Thoracic aorta (tissue), 2 donors: ENCODE data around the gene CACNA2D1. TPM values are rescaled to one million over a fixed set of nuclear protein-coding genes. Genes with fewer than 3 reads are reported as not detected.

Experiments used
- ATAC-seq: fragments of 150-250 bp; one replicate; pipeline ENCODE4 v1.8.0; 2017; ENCODE audit warnings: low read depth; ENCODE audit not compliant: insufficient number of reproducible peaks, low FRiP score
- DNase-seq: peaks from one replicate; pipeline ENCODE4 v3.0.0-alpha.2; 2020; ENCODE audit warnings: low spot score
- H3K27ac ChIP-seq, 2 donors: fragments of 200-600 bp; sonication (generic); 1 replicate in 1 of 2; 2 replicates in 1 of 2; pipeline ENCODE4 v1.5.1; 2016; ENCODE audit warnings: mild to moderate bottlenecking in 2 of 2, moderate library complexity in 2 of 2
- H3K27me3 ChIP-seq: fragments of 200-600 bp; sonication (generic); replicated peaks from 2 replicates; pipeline ENCODE4 v1.6.0; 2016; ENCODE audit warnings: mild to moderate bottlenecking; ENCODE audit not compliant: insufficient read depth
- H3K36me3 ChIP-seq: fragments of 200-600 bp; sonication (generic); one replicate; pipeline ENCODE4 v1.5.1; 2016
- H3K4me1 ChIP-seq, 2 donors: fragments of 200-600 bp; sonication (generic); 1 replicate in 1 of 2; 2 replicates in 1 of 2; pipeline versions ENCODE4 v1.5.1 to v1.6.0; 2016; ENCODE audit warnings: low read depth in 2 of 2, mild to moderate bottlenecking in 1 of 2; ENCODE audit not compliant: control insufficient read depth in 1 of 2
- H3K4me3 ChIP-seq: fragments of 200-600 bp; sonication (generic); 2 replicates; pipeline ENCODE4 v1.5.1; 2016; ENCODE audit warnings: mild to moderate bottlenecking
- H3K9me3 ChIP-seq: fragments of 200-600 bp; sonication (generic); 2 replicates; pipeline ENCODE4 v1.5.1; 2016
- total RNA-seq, 2 donors: library from RNA; depleted of rRNA; stranded (reverse); fragments of >200 nt; gene quantifications; one replicate each; pipeline versions ENCODE4 v1.1.0 to v1.2.3, GENCODE V29; 2016
- TF ChIP-seq, protein P1 (sequence below): fragments of 200-600 bp; sonication (generic); IDR thresholded peaks from one replicate; pipeline ENCODE4 v1.5.1; 2019; ENCODE audit warnings: antibody characterized with exemption

Gene CACNA2D1
- total RNA-seq, 2 donors from 2014 or later = 44.4 to 44.7 TPM

DNA sequence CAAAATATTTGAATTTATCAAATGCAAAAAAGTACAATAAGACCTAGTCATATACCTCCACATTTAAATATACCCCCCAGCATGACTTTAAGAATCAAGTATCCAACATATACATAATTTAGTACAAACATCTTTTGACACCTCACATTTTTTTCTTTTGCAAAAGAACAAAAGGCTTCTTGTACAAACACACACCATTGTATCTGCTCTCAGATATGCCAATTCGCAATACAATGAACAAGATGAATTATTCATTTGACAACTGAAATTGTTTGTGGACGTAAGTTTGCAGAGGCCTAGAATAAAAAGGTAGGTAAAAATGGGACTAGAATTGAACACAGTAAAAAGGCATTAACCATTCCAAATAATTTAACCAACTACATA is 154.4 kb downstream of the CACNA2D1 start:
- ATAC-seq (no peak), DNase-seq (no peak)
- Histone ChIP-seq H3K9me3 (no peaks in the 10 kb centered on the region), H3K4me1 (peaks cover 0 to 10% of the 10 kb centered on the region in 2 donors), H3K27ac (no peak overlapping the region), H3K4me3 (no peak overlapping the region), H3K36me3 (no peaks in the 10 kb centered on the region), H3K27me3 (no peaks in the 10 kb centered on the region)
- TF ChIP-seq, protein P1, sequence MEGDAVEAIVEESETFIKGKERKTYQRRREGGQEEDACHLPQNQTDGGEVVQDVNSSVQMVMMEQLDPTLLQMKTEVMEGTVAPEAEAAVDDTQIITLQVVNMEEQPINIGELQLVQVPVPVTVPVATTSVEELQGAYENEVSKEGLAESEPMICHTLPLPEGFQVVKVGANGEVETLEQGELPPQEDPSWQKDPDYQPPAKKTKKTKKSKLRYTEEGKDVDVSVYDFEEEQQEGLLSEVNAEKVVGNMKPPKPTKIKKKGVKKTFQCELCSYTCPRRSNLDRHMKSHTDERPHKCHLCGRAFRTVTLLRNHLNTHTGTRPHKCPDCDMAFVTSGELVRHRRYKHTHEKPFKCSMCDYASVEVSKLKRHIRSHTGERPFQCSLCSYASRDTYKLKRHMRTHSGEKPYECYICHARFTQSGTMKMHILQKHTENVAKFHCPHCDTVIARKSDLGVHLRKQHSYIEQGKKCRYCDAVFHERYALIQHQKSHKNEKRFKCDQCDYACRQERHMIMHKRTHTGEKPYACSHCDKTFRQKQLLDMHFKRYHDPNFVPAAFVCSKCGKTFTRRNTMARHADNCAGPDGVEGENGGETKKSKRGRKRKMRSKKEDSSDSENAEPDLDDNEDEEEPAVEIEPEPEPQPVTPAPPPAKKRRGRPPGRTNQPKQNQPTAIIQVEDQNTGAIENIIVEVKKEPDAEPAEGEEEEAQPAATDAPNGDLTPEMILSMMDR = no peak

DNA sequence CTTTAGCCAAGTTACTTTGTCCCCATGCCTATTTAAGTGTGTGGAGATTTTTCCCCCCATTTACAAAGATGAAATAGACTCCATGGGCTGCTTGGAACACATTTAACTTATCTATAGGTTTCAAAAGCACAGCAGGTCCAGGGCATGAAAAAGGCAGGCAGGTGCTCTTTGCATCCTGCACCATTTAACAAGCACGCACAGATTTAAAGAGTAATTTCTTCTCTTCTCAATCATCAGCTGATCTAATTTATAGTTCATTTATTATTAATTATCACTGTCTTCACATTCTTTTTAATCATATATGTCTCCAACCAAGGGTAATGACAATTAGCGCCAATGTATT is 156.8 kb downstream of the CACNA2D1 start:
- DNase-seq (no peak), ATAC-seq (no peak)
- H3K27ac ChIP-seq = no peak overlapping the region
- no peaks in the 10 kb centered on the region for H3K27me3 ChIP-seq
- H3K4me3 ChIP-seq = no peak overlapping the region
- H3K36me3 ChIP-seq = no peaks in the 10 kb centered on the region
- no peaks in the 10 kb centered on the region for H3K9me3 ChIP-seq
- TF ChIP-seq, protein P1 = no peak
- peaks cover 0 to 10% of the 10 kb centered on the region in 2 donors for H3K4me1 ChIP-seq

DNA sequence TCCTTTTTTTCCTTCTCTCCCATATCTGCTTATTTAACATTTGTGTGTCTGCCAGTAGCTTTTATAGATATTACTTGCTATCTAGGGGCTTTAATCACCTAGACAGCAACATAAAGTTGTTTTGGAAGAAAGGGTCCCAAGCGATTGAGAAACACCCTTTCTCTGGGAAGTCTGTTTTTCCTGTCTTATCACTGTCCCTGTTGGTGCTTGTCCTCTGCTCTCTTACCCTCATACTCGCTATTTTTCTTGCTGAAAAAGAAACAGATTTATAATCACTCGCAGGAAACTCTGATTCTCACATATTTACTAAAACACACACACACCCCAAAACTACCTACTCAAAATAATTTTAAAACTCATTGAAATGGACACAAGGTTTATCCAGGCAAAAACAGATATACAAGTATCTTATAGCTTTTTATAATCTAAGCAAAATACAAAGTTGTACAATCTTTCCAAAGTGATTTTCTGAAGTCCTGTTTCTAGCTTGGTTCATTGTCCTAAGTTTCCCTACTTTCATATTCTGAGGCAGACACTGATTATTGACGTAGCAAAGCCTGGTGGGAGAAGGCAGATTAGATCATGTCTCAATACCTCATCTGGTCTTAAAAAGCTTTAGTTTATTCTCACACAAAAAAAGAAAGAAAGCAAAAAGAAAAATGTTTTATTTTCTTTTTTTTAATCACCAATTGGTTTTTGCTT is 157.3 kb downstream of the CACNA2D1 start:
- H3K9me3 ChIP-seq = no peaks in the 10 kb centered on the region
- H3K4me1 ChIP-seq = peaks cover 0 to 10% of the 10 kb centered on the region in 2 donors
- no peak overlapping the region for H3K4me3 ChIP-seq
- H3K27me3 ChIP-seq = no peaks in the 10 kb centered on the region
- ATAC-seq (no peak), DNase-seq (no peak)
- no peak overlapping the region for H3K27ac ChIP-seq
- H3K36me3 ChIP-seq = no peaks in the 10 kb centered on the region
- TF ChIP-seq, protein P1 = no peak

DNA sequence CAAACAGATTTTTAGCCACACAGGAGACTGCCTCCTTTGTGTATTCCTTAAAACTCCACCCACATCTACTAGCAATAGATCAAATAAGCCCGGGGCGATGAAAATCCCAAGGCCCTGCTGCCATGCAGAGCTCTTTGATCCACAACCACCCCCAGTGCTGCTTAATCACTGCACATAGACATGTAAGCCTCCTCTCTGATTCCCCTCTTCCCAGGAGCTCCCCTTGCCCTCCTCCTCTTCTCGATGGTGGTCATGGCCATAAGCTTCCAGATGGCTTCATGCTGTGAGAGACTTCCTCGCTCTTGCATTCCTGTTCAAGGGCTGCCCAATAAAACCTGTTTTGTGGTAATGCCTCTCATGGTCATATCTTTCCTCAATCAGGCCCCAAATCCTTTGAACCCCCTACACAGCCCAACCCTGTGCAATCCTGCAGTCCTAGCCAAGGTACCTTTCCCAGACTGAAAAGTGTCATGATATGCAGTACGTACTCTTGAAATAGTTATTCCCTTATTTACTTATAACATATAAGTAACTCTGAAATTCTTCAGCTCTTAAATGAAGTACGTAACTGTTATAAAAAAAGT is 158.5 kb downstream of the CACNA2D1 start:
- H3K9me3 ChIP-seq = no peaks in the 10 kb centered on the region
- H3K4me1 ChIP-seq = peaks cover 0 to 10% of the 10 kb centered on the region in 2 donors
- H3K27me3 ChIP-seq = no peaks in the 10 kb centered on the region
- TF ChIP-seq, protein P1 = no peak
- no peak overlapping the region for H3K27ac ChIP-seq
- no peaks in the 10 kb centered on the region for H3K36me3 ChIP-seq
- no peak for DNase-seq
- no peak for ATAC-seq
- no peak overlapping the region for H3K4me3 ChIP-seq

DNA sequence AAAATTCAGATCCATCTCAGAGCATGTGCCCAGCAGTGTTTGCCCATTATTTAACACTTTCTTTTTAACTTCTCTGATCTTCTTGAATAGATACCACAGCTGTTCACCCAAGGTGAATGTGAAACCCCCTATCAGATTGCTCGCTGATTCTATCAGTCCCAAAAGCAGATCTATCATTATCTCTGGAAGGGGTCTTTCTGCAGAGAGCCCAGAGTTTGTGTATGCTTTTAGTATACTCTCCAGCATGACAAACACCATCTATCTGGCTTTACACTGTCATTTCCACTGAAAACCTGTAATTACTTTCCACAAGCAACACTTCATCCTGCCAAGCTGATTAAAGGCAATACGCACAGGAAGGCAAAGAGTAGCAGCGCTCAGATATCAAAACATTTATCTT is 168.2 kb downstream of the CACNA2D1 start:
- H3K9me3 ChIP-seq = no peaks in the 10 kb centered on the region
- ATAC-seq (no peak), DNase-seq (no peak)
- H3K4me3 ChIP-seq = no peak overlapping the region
- no peaks in the 10 kb centered on the region for H3K27me3 ChIP-seq
- TF ChIP-seq, protein P1 = no peak
- H3K36me3 ChIP-seq = no peaks in the 10 kb centered on the region
- H3K27ac ChIP-seq = no peak overlapping the region
- no peaks in the 10 kb centered on the region for H3K4me1 ChIP-seq
